Lung microvascular endothelial cell (primary cell): ENCODE measurements around the gene TMEM255B. TPM values are rescaled to one million over a fixed set of nuclear protein-coding genes. Genes with fewer than 3 reads are reported as not detected.
"Not testable (repeated sequence)": the region's sequence is repeated elsewhere in the genome, so short reads cannot be mapped to it uniquely, and the experiment has no call there.

Experiments used
- DNase-seq, 2 donors: peaks; one replicate each; pipeline versions ENCODE4 v3.0.0 to v3.0.0-alpha.2; 2010; ENCODE audit warnings: low read depth in 2 of 2
- total RNA-seq: library from RNA; depleted of rRNA; stranded (reverse); fragments of >200 nt; gene quantifications from 2 replicates; pipeline ENCODE4 v1.2.1, GENCODE V29; 2014

The TMEM255B gene
- total RNA-seq, 1 donor from 2014 or later, result 55.8 TPM

GRCh38 chr13:113816254-113816929, 57.4 kb downstream of the TMEM255B start:
- DNase-seq, result peak; percentile 27 to 35

GRCh38 chr13:113816946-113817859, 58.2 kb downstream of the TMEM255B start:
- peak; percentile 92 to 95 for DNase-seq

DNA sequence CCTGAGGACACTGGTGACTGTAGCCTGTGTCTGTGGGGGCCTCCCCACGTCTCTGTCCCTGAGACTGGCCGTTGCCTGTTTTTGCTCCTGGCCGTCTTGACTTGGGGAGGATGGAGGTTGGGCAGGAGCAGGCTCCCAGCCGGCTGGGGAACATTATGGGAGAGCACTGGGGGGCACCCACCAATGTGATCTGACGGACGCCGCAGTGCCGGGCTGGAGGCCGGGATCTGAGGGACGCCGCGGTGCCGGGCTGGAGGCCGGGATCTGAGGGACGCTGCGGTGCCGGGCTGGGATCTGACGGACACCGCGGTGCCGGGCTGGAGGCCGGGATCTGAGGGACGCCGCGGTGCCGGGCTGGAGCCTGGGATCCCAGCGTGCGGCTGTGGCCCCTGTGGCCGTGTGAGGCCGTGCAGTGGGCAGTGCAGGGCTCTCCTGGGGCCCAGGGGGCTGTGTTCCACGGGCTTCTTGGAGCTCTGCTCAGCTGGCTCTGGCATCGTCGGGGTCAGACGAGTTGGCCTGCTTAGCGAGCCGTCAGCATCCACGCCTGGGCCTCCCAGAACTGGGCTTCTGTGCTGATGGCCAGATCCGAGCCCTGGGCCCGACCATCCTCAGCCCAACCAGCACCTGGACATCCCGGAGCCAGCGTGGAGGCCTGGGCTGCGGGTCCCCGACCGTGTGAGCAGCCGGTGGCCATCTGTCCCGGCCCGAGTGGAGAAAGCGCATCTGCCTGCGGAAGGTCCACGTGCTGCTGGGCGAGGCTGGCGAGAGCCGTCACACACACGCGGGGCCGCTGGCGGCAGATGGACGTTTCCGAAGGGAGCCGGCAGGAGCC, 59.0 kb downstream of the TMEM255B start:
- DNase-seq, result peak in 1 of 2 donors; percentile 39

DNA sequence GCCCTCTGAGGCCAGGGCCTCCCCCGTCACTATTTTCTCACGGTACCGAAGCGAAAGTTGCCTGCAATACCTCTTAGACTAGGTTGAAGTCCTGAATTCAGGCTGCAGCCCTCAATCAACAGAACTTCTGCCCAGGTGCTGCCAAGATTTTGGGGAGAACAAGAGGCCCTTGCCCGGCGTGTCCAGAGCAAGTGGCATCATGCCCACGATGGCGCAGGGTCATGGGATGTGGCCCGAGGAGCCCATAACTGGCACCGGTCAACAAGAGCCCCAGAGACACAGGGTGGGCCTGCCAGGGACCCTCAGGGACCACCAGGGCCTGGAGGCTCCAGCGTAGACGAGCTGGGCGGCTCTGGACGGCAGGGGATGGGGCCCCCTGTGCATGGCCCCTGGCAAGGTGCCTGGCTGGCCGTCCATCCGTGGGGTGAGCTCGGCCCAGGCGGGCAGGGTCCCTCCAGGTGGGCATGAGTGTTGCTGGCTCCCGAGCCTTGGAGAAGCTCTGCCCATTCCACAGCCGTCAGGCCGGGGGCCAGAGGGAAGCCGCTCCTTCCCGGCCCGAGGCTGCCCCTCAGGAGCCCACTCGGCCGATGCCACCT, 59.8 kb downstream of the TMEM255B start:
- no peak for DNase-seq

- no peak for DNase-seq
Measured at GRCh38 chr13:113819341-113819730, 60.3 kb downstream of the TMEM255B start.

GRCh38 chr13:113819731-113820715, 61.0 kb downstream of the TMEM255B start:
- no peak for DNase-seq

DNA sequence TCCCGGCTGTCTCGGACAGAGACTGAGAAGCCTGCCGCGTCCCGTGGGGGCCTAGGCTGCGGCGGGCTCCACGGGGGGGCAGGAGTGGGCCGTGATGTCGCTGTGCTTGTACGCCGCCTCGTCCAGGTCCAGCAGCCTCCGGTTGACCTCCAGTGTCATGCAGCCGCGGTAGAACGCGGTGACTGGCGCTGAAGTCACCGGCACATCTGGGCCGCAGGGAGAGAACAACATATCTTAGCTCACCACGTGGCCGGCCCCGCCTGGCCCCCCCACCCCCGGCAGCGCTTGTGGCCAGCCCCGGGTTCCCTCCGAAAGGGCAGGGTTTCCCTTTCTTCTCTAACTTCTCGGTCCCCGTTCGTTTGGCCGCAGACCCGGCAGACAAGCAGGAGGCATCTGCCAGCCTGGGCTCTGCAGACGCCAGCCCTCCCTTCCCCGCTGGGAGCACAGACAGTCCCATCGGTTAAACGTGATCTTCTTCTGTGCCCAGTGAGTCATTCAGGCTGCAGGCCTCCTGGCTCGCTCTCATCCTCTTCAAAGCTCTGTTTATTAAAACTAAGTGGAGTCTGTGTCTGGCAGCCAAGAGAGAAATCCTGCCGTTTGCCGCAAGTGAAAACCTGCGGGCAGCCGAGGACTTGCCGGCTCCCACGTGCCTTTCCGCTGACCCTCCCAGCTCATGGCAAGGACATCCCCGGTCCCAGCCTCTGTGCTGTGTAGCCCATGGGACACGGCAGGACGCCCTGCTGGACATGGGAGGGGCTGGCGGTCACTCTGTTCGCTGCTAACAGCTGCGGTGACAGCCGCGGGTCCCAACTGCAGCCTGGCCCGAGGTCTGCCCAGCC, 62.0 kb downstream of the TMEM255B start:
- DNase-seq, result peak; percentile 78 to 92

DNA sequence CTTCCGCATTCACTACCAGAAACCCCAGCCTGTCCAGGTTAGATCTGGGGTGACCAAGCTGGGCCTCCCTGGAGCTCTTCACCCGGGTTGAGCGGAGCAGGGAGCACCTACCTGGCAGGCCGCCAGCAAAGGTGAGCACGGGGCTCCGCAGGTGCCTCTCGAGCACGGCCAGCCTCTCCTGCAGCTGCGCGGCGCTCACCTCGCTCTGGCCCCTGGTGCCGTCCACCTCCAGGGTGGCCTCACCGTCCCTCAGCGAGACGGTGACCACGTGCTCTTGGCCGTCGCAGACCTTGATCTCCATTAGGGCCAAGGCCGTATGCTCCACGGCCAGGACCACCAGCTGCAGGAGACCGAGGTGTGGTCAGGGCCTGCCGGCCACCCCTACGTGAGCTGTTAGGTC, 62.8 kb downstream of the TMEM255B start:
- DNase-seq, result no peak

- no peak for DNase-seq
Measured at GRCh38 chr13:113822266-113822665, 63.2 kb downstream of the TMEM255B start.

GRCh38 chr13:113822956-113823744, 64.1 kb downstream of the TMEM255B start:
- no peak for DNase-seq

DNA sequence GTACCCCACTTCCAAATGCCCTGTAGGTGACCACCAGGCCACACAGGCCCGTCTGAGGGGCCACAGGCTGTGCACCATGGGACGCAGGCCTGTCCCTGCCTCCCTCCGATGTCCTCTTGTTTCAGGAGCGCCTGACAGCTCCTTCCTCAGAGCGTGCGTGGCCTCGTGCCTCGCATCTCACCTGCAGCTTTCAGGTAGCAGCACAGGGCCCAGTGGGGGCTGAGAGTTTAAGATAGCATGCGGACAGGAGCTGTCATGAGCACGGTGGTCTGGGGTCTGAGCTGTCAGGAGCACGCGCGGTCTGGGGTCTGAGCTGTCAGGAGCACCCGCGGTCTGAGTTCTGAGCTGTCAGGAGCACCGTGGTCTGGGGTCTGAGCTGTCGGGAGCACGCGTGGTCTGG, 64.7 kb downstream of the TMEM255B start:
- no peak for DNase-seq

DNA sequence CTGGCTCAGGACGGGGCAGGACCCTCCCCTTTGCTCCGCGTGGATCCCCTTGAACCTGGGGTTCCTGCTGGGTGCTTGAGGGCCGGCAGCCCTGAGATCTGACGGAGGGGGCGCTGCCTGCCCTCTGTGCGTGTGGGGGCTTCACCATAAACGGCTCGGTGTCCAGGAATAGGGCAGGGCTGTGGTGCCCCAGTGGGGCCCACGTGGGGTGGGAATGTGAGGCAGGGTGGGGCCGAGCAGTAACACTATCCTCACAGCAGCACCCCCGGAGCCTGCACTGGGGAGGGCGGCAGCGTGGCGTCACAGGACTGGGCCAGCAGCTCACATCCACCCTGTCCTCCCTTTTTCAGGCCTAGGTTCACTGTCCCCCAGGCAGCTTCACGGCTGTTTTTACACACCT, 66.8 kb downstream of the TMEM255B start:
- DNase-seq, result no peak

DNA sequence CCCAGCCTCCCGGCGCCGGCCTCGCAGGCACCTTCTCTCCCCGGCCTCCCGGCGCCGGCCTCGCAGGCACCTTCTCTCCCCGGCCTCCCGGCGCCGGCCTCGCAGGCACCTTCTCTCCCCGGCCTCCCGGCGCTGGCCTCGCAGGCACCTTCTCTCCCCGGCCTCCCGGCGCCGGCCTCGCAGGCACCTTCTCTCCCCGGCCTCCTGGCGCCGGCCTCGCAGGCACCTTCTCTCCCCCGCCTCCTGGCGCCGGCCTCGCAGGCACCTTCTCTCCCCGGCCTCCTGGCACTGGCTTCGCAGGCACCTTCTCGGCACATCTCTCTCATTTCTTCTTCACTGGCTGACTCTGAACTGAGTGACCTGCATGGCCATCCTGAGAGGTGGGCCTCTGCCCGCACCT, 67.4 kb downstream of the TMEM255B start:
- not testable (repeated sequence) for DNase-seq

GRCh38 chr13:113827021-113827420, 68.0 kb downstream of the TMEM255B start:
- DNase-seq, result no peak

GRCh38 chr13:113828282-113828825, 69.3 kb downstream of the TMEM255B start:
- DNase-seq, result no peak

DNA sequence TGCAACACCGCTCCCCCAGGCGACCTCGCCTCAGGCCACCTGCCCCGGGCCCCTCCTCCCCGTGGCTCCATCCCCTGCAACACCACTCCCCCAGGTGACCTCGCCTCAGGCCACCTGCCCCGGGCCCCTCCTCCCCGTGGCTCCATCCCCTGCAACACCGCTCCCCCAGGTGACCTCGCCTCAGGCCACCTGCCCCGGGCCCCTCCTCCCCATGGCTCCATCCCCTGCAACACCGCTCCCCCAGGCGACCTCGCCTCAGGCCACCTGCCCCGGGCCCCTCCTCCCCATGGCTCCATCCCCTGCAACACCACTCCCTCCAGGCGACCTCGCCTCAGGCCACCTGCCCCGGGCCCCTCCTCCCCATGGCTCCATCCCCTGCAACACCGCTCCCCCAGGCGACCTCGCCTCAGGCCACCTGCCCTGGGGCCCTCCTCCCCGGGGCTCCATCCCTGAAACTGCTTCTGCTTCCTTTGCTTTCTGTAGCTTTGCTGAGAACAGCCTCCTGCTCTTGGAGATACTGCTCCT, 71.5 kb downstream of the TMEM255B start:
- DNase-seq, result not testable (repeated sequence)

DNA sequence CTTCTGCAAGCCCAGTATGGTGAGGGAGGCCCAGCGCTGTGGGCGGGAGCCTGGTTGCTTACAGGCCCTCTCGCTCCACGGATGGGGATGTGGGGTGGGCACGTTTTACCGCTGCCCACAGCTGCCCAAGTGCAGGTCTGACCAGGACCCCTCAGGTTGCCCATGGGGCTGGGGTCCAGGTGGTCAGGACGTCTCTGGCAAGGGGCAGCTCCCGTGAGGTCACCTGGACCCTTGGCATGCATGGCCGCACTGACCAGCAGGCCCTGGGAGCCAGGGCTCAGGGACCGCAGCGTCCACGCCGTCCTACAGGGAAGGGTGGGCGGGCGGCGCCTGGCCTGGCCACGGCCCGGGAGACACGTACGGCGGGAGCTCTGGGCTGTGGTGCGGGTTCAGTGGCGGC, 72.0 kb downstream of the TMEM255B start:
- DNase-seq, result no peak

GRCh38 chr13:113832205-113832604, 73.2 kb downstream of the TMEM255B start:
- DNase-seq, result no peak
